WTC11 (cell line): ENCODE data around the gene NHERF2. TPM values are rescaled to one million over a fixed set of nuclear protein-coding genes. Genes with fewer than 3 reads are reported as not detected.

Experiments
- ATAC-seq: fragments of 200-7000 bp; cut with Tn5 transposase; 2 replicates; pipeline ENCODE4 v1.10.0; 2021; ENCODE audit warnings: mild to moderate bottlenecking, moderate library complexity
- CTCF ChIA-PET: fragments of 300-600 bp; sonication (Branson Sonifier 250); formaldehyde crosslinking; loops from one replicate; lab custom pipeline; 2021; ENCODE audit warnings: antibody characterized with exemption; lab: Charles Lee
- POLR2A ChIA-PET: fragments of 350-600 bp; sonication (Branson Sonifier 250); formaldehyde crosslinking; loops from one replicate; lab custom pipeline; 2021; ENCODE audit warnings: antibody characterized with exemption; lab: Charles Lee
- DNase-seq: peaks from one replicate; pipeline ENCODE4 v3.0.0; 2021; ENCODE audit warnings: low spot score
- H3K27ac Mint-ChIP-seq: 2 replicates; pipeline ENCODE4 v1.8.0; 2021; ENCODE audit warnings: mixed read lengths
- H3K27me3 Mint-ChIP-seq: 2 replicates; pipeline ENCODE4 v1.8.0; 2021; ENCODE audit warnings: low read depth, mild to moderate bottlenecking, moderate library complexity, mixed read lengths
- H3K36me3 Mint-ChIP-seq: 2 replicates; pipeline ENCODE4 v1.8.0; 2021; ENCODE audit warnings: mixed read lengths
- H3K4me1 Mint-ChIP-seq: 2 replicates; pipeline ENCODE4 v1.8.0; 2022; ENCODE audit warnings: mixed read lengths
- H3K4me3 Mint-ChIP-seq: 2 replicates; pipeline ENCODE4 v1.8.0; 2021; ENCODE audit warnings: mild to moderate bottlenecking, moderate library complexity, mixed read lengths
- H3K9me3 Mint-ChIP-seq: 2 replicates; pipeline ENCODE4 v1.8.0; 2021; ENCODE audit warnings: mixed read lengths
- ARID4B ChIP-seq: sonication (generic); formaldehyde crosslinking; IDR thresholded peaks from 2 replicates; pipeline ENCODE4 v1.8.0; 2023; ENCODE audit warnings: missing genetic modification reagents, mild to moderate bottlenecking, borderline replicate concordance
- CBFB ChIP-seq: sonication (generic); formaldehyde crosslinking; IDR thresholded peaks from 2 replicates; pipeline ENCODE4 v1.8.1; 2022; ENCODE audit warnings: mild to moderate bottlenecking, low read depth, missing genetic modification reagents
- CDX4 ChIP-seq: fragments of 250-450 bp; sonication (Bioruptor Pico); IDR thresholded peaks from 2 replicates; pipeline ENCODE4 v1.9.0; 2021; ENCODE audit warnings: moderate library complexity, mild to moderate bottlenecking, inconsistent platforms, borderline replicate concordance
- CREB1 ChIP-seq: sonication (generic); formaldehyde crosslinking; IDR thresholded peaks from 2 replicates; pipeline ENCODE4 v1.8.0; 2023; ENCODE audit warnings: mild to moderate bottlenecking, missing genetic modification reagents
- CREM ChIP-seq: sonication (generic); formaldehyde crosslinking; IDR thresholded peaks from 2 replicates; pipeline ENCODE4 v1.8.1; 2022; ENCODE audit warnings: mild to moderate bottlenecking, missing genetic modification reagents, moderate library complexity
- E2F1 ChIP-seq: sonication (generic); formaldehyde crosslinking; IDR thresholded peaks from 2 replicates; pipeline ENCODE4 v1.8.0; 2022; ENCODE audit warnings: mild to moderate bottlenecking, missing genetic modification reagents
- E2F5 ChIP-seq: sonication (generic); formaldehyde crosslinking; IDR thresholded peaks from 2 replicates; pipeline ENCODE4 v1.8.1; 2022; ENCODE audit warnings: mild to moderate bottlenecking, moderate library complexity, missing genetic modification reagents
- ELF4 ChIP-seq: sonication (generic); formaldehyde crosslinking; IDR thresholded peaks from 2 replicates; pipeline ENCODE4 v1.8.1; 2022; ENCODE audit warnings: low read depth, mild to moderate bottlenecking, moderate library complexity, missing genetic modification reagents
- ETV6 ChIP-seq: sonication (generic); formaldehyde crosslinking; IDR thresholded peaks from 2 replicates; pipeline ENCODE4 v1.8.1; 2022; ENCODE audit warnings: mild to moderate bottlenecking, missing genetic modification reagents
- GRHL2 ChIP-seq: fragments of 250-450 bp; sonication (Bioruptor Pico); IDR thresholded peaks from 2 replicates; pipeline ENCODE4 v1.8.0; 2022; ENCODE audit warnings: mild to moderate bottlenecking, moderate library complexity; ENCODE audit not compliant: insufficient replicate concordance, severe bottlenecking
- HMGXB4 ChIP-seq: sonication (generic); formaldehyde crosslinking; IDR thresholded peaks from 2 replicates; pipeline ENCODE4 v1.8.1; 2023; ENCODE audit warnings: mild to moderate bottlenecking, moderate library complexity, missing genetic modification reagents
- USF2 ChIP-seq: sonication (generic); formaldehyde crosslinking; IDR thresholded peaks from 2 replicates; pipeline ENCODE4 v1.8.1; 2023; ENCODE audit warnings: mild to moderate bottlenecking, missing genetic modification reagents, moderate library complexity
- ZBTB21 ChIP-seq: sonication (generic); formaldehyde crosslinking; IDR thresholded peaks from 2 replicates; pipeline ENCODE4 v1.8.1; 2023; ENCODE audit warnings: mild to moderate bottlenecking, missing genetic modification reagents, borderline replicate concordance
- ZNF121 ChIP-seq: sonication (generic); formaldehyde crosslinking; IDR thresholded peaks from 2 replicates; pipeline ENCODE4 v1.8.0; 2023; ENCODE audit warnings: missing genetic modification reagents
- ZNF317 ChIP-seq: sonication (generic); formaldehyde crosslinking; IDR thresholded peaks from 2 replicates; pipeline ENCODE4 v1.8.1; 2023; ENCODE audit warnings: low read depth, mild to moderate bottlenecking, moderate library complexity, missing genetic modification reagents, borderline replicate concordance
- ZNF532 ChIP-seq: fragments of 250-450 bp; sonication (Bioruptor Pico); IDR thresholded peaks from 2 replicates; pipeline ENCODE4 v1.9.0; 2021; ENCODE audit warnings: mild to moderate bottlenecking, borderline replicate concordance
- total RNA-seq: library from RNA; stranded (reverse); gene quantifications from 3 replicates; pipeline ENCODE4 v1.2.3, GENCODE V29; 2021

The NHERF2 gene
- total RNA-seq, 1 experiment from 2014 or later = 31.1 TPM

GRCh38 chr16:2072926-2073325 lies 46.2 kb downstream of the NHERF2 start (continued):
- TF ChIP-seq CREM (CRISPR knock-in tag) = no peak
- TF ChIP-seq CDX4 = no peak
- TF ChIP-seq CBFB (CRISPR knock-in tag) = no peak
- no peak for TF ChIP-seq ZNF532 (CRISPR knock-in tag)
- no peak for TF ChIP-seq ARID4B (CRISPR knock-in tag)
- no peak for TF ChIP-seq HMGXB4 (CRISPR knock-in tag)
- no peak for TF ChIP-seq ZNF121
- no peak for TF ChIP-seq ZBTB21 (CRISPR knock-in tag)
- no peak for TF ChIP-seq GRHL2
- TF ChIP-seq CREB1 (CRISPR knock-in tag) = no peak
- no peak for TF ChIP-seq E2F1
- TF ChIP-seq E2F5 (CRISPR knock-in tag) = no peak
- TF ChIP-seq ELF4 (CRISPR knock-in tag) = no peak

GRCh38 chr16:2074071-2074470 lies 47.4 kb downstream of the NHERF2 start:
- ATAC-seq = no peak
- no peak overlapping the region for H3K4me3 Mint-ChIP-seq
- TF ChIP-seq ZNF317 = no peak
- no peak for TF ChIP-seq ETV6
- no peak for TF ChIP-seq USF2 (CRISPR knock-in tag)
- no peak for TF ChIP-seq HMGXB4 (CRISPR knock-in tag)

More at GRCh38 chr16:2074071-2074470, 47.4 kb downstream of the NHERF2 start:
- Mint-ChIP-seq H3K9me3 (no peaks in the 10 kb centered on the region), H3K36me3 (peaks cover 7% of the 10 kb centered on the region), H3K4me1 (no peaks in the 10 kb centered on the region), H3K27me3 (no peaks in the 10 kb centered on the region), H3K27ac (no peak overlapping the region)
- POLR2A ChIA-PET = no interaction called here
- CTCF ChIA-PET = interaction anchor here (1.0 to 2.0 kb wide), 5 partner anchors 16 to 70 kb away, joined by 3 to 8 read pairs (median 3); no protein-coding TSS in a partner anchor
- no peak for DNase-seq
